OCI-LY3 (cell line): ENCODE results near the gene ZMYND19.
A peak's percentile ranks its signal among the peaks of the same experiment; 100 is the strongest.
"Not testable (repeated sequence)": the region's sequence is repeated elsewhere in the genome, so short reads cannot be mapped to it uniquely, and the experiment has no call there.

Source experiments
- H2AFZ ChIP-seq: fragments of 200-600, 300-600 bp; shearing (Covaris generic); 2 replicates; pipeline ENCODE4 v1.6.0; 2014; ENCODE audit warnings: antibody characterized with exemption, low read depth, low read length
- H3K27ac ChIP-seq: fragments of 200-600, 300-600 bp; sonication (generic); 2 replicates; pipeline ENCODE4 v1.5.1; 2014; ENCODE audit warnings: mild to moderate bottlenecking, low read length, moderate library complexity, mixed read lengths
- H3K27me3 ChIP-seq: fragments of 200-600, 300-600 bp; sonication (generic); 2 replicates; pipeline ENCODE4 v1.6.1; 2014; ENCODE audit warnings: low read depth, low read length, mixed read lengths
- H3K36me3 ChIP-seq: fragments of 200-600, 300-600 bp; sonication (generic); replicated peaks from 2 replicates; pipeline ENCODE3; 2014; ENCODE audit warnings: low read depth, low read length, mixed read lengths
- H3K4me1 ChIP-seq: fragments of 300-600, 200-600 bp; sonication (generic); 2 replicates; pipeline ENCODE4 v1.6.1; 2014; ENCODE audit warnings: low read length, mixed read lengths
- H3K4me2 ChIP-seq: fragments of 200-600, 300-600 bp; sonication (generic); 2 replicates; pipeline ENCODE4 v1.6.1; 2014; ENCODE audit warnings: low read length, mixed read lengths
- H3K4me3 ChIP-seq: fragments of 300-600, 200-600 bp; sonication (generic); 2 replicates; pipeline ENCODE4 v1.5.1; 2014; ENCODE audit warnings: antibody characterized with exemption, mild to moderate bottlenecking, low read length, moderate library complexity
- H3K79me2 ChIP-seq: fragments of 300-600, 200-600 bp; shearing (Covaris generic); 2 replicates; pipeline ENCODE4 v1.6.1; 2014; ENCODE audit warnings: mild to moderate bottlenecking, low read length, mixed read lengths
- H3K9ac ChIP-seq: fragments of 300-600, 200-600 bp; shearing (Covaris generic); 2 replicates; pipeline ENCODE4 v1.6.0; 2014; ENCODE audit warnings: mild to moderate bottlenecking, low read length, moderate library complexity
- H3K9me3 ChIP-seq: fragments of 200-600, 300-600 bp; shearing (Covaris generic); 2 replicates; pipeline ENCODE4 v1.6.1; 2014; ENCODE audit warnings: low read length, mixed read lengths; ENCODE audit not compliant: insufficient read depth
- H4K20me1 ChIP-seq: fragments of 200-600, 300-600 bp; sonication (generic); 2 replicates; pipeline ENCODE4 v1.6.1; 2016; ENCODE audit warnings: low read length, mixed read lengths; ENCODE audit not compliant: insufficient read depth
- CTCF ChIP-seq: fragments of 200-600, 300-600 bp; sonication (generic); IDR thresholded peaks from 2 replicates; pipeline ENCODE4 v1.5.1; 2014; ENCODE audit warnings: antibody characterized with exemption, low read length, low read depth
- EZH2phosphoT487 ChIP-seq: fragments of 200-600 bp; shearing (Covaris generic); IDR thresholded peaks from 2 replicates; pipeline ENCODE4 v1.6.1; 2018; ENCODE audit warnings: antibody characterized with exemption, mixed run types, low read depth

The ZMYND19 gene

GRCh38 chr9:137535120-137535428 is 55.2 kb downstream of the ZMYND19 start:
- Histone ChIP-seq H3K4me2 (peak overlapping the region; percentile 83), H3K4me1 (peaks cover 8% of the 10 kb centered on the region), H3K4me3 (no peak overlapping the region), H3K27ac (no peak overlapping the region), H3K27me3 (no peaks in the 10 kb centered on the region), H3K9me3 (no peaks in the 10 kb centered on the region), H4K20me1 (no peaks in the 10 kb centered on the region), H3K79me2 (no peaks in the 10 kb centered on the region), H3K9ac (peak overlapping the region; percentile 36), H3K36me3 (no peaks in the 10 kb centered on the region), H2AFZ (peak overlapping the region; percentile 98)
- no peak for TF ChIP-seq EZH2phosphoT487
- no peak for TF ChIP-seq CTCF

GRCh38 chr9:137534256-137535119 is 55.8 kb downstream of the ZMYND19 start:
- H3K36me3 ChIP-seq, result no peaks in the 10 kb centered on the region
- H3K9me3 ChIP-seq, result no peaks in the 10 kb centered on the region
- H3K27ac ChIP-seq, result no peak overlapping the region
- H3K4me3 ChIP-seq, result peak overlapping the region; percentile 59
- H3K4me1 ChIP-seq, result peaks cover 8% of the 10 kb centered on the region
- TF ChIP-seq CTCF (peak; percentile 63), EZH2phosphoT487 (no peak)
- no peaks in the 10 kb centered on the region for H3K79me2 ChIP-seq
- H3K9ac ChIP-seq, result peak overlapping the region; percentile 48
- peak overlapping the region; percentile 98 for H2AFZ ChIP-seq
- no peaks in the 10 kb centered on the region for H3K27me3 ChIP-seq
- peak overlapping the region; percentile 83 for H3K4me2 ChIP-seq
- H4K20me1 ChIP-seq, result no peaks in the 10 kb centered on the region

- not testable (repeated sequence) for H3K4me3 ChIP-seq, H3K36me3 ChIP-seq, H2AFZ ChIP-seq, H4K20me1 ChIP-seq, H3K4me1 ChIP-seq, H3K9me3 ChIP-seq, H3K27ac ChIP-seq, H3K27me3 ChIP-seq, H3K79me2 ChIP-seq, H3K4me2 ChIP-seq, H3K9ac ChIP-seq
Observed at GRCh38 chr9:137532891-137533468, 57.3 kb downstream of the ZMYND19 start.
